MM.1S (cell line): ENCODE results near the gene MRPS23.

Source experiments
- DNase-seq: peaks from one replicate; pipeline ENCODE4 v3.0.0-alpha.2; 2015
- H2AFZ ChIP-seq: fragments of 300-600 bp; sonication (generic); 2 replicates; pipeline ENCODE4 v1.6.0; 2016; ENCODE audit warnings: antibody characterized with exemption, low read length
- H3F3A ChIP-seq: fragments of 300-600 bp; sonication (generic); 2 replicates; pipeline ENCODE4 v1.6.1; 2016; ENCODE audit warnings: mild to moderate bottlenecking, antibody characterized with exemption, low read length, moderate library complexity, mixed read lengths; ENCODE audit not compliant: insufficient read depth
- H3K27ac ChIP-seq: fragments of 300-600 bp; sonication (generic); 2 replicates; pipeline ENCODE4 v1.5.1; 2016; ENCODE audit warnings: mild to moderate bottlenecking, low read length
- H3K27me3 ChIP-seq: fragments of 300-600 bp; sonication (generic); replicated peaks from 2 replicates; pipeline ENCODE4 v1.6.0; 2016; ENCODE audit warnings: low read length; ENCODE audit not compliant: insufficient read depth
- H3K36me3 ChIP-seq: fragments of 300-600 bp; sonication (generic); replicated peaks from 2 replicates; pipeline ENCODE4 v1.6.1; 2016; ENCODE audit warnings: mild to moderate bottlenecking, low read length, mixed read lengths; ENCODE audit not compliant: insufficient read depth
- H3K4me1 ChIP-seq: fragments of 300-600 bp; sonication (generic); 2 replicates; pipeline ENCODE4 v1.6.1; 2016; ENCODE audit warnings: low read length, mixed read lengths
- H3K4me2 ChIP-seq: fragments of 300-600 bp; sonication (generic); 2 replicates; pipeline ENCODE4 v1.6.0; 2016; ENCODE audit warnings: low read depth, low read length
- H3K4me3 ChIP-seq: fragments of 300-600 bp; sonication (generic); 2 replicates; pipeline ENCODE4 v1.5.1; 2016; ENCODE audit warnings: low read length, mixed read lengths
- H3K79me2 ChIP-seq: fragments of 300-600 bp; sonication (generic); 2 replicates; pipeline ENCODE4 v1.6.1; 2016; ENCODE audit warnings: mixed run types, low read length, mixed read lengths
- H3K9ac ChIP-seq: fragments of 300-600 bp; sonication (generic); 2 replicates; pipeline ENCODE4 v1.6.1; 2016; ENCODE audit warnings: low read length, mixed read lengths
- H3K9me2 ChIP-seq: fragments of 300-600 bp; sonication (generic); replicated peaks from 2 replicates; pipeline ENCODE4 v1.6.1; 2016; ENCODE audit warnings: mild to moderate bottlenecking, low read length, mixed read lengths; ENCODE audit not compliant: insufficient read depth
- H3K9me3 ChIP-seq: fragments of 300-600 bp; sonication (generic); replicated peaks from 2 replicates; pipeline ENCODE4 v1.6.1; 2016; ENCODE audit warnings: mild to moderate bottlenecking, low read length, mixed read lengths; ENCODE audit not compliant: insufficient read depth
- H4K20me1 ChIP-seq: fragments of 300-600 bp; sonication (generic); 2 replicates; pipeline ENCODE4 v1.6.1; 2016; ENCODE audit warnings: mild to moderate bottlenecking, low read length, moderate library complexity, mixed read lengths; ENCODE audit not compliant: insufficient read depth
- EZH2 ChIP-seq: fragments of 300-600 bp; sonication (generic); optimal IDR thresholded peaks from 2 replicates; pipeline ENCODE3; 2017; ENCODE audit warnings: low read depth, mild to moderate bottlenecking, antibody characterized with exemption, low read length, mixed read lengths
- EZH2phosphoT487 ChIP-seq: fragments of 300-600 bp; sonication (generic); IDR thresholded peaks from 2 replicates; pipeline ENCODE4 v1.6.1; 2018; ENCODE audit warnings: antibody characterized with exemption, low read length
- TF ChIP-seq, protein P1 (sequence below): fragments of 300-600 bp; sonication (generic); IDR thresholded peaks from 2 replicates; pipeline ENCODE4 v1.5.1; 2016; ENCODE audit warnings: antibody characterized with exemption, low read length, mixed read lengths

Gene MRPS23

DNA sequence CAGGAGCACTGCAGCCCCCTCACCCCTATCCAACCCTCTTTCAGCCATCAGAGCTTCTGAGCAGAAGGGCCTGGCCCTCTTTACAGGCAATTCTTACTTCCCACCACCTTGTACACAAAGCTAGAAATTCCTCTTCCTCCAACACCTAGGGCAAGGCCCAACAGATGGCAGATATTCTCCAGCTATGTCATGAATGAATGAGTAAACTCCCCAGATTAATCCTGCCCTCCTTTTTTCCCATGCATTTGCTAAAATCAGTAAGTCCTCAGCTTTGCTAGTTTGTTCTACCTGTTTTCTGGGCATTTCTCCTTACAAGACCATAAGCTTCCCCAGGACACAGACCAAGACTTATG, 20.4 kb upstream of the MRPS23 start:
- no peaks in the 10 kb centered on the region for H3K9me3 ChIP-seq
- H3K9ac ChIP-seq, result no peak overlapping the region
- H4K20me1 ChIP-seq, result no peaks in the 10 kb centered on the region
- no peak overlapping the region for H3K4me2 ChIP-seq
- no peaks in the 10 kb centered on the region for H3F3A ChIP-seq
- no peaks in the 10 kb centered on the region for H3K36me3 ChIP-seq
- no peaks in the 10 kb centered on the region for H3K9me2 ChIP-seq
- DNase-seq, result no peak
- H3K4me3 ChIP-seq, result no peak overlapping the region
- H3K27ac ChIP-seq, result no peak overlapping the region
- TF ChIP-seq EZH2 (no peak), EZH2phosphoT487 (no peak)
- TF ChIP-seq, protein P1, sequence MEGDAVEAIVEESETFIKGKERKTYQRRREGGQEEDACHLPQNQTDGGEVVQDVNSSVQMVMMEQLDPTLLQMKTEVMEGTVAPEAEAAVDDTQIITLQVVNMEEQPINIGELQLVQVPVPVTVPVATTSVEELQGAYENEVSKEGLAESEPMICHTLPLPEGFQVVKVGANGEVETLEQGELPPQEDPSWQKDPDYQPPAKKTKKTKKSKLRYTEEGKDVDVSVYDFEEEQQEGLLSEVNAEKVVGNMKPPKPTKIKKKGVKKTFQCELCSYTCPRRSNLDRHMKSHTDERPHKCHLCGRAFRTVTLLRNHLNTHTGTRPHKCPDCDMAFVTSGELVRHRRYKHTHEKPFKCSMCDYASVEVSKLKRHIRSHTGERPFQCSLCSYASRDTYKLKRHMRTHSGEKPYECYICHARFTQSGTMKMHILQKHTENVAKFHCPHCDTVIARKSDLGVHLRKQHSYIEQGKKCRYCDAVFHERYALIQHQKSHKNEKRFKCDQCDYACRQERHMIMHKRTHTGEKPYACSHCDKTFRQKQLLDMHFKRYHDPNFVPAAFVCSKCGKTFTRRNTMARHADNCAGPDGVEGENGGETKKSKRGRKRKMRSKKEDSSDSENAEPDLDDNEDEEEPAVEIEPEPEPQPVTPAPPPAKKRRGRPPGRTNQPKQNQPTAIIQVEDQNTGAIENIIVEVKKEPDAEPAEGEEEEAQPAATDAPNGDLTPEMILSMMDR, result no peak
- H3K4me1 ChIP-seq, result peaks cover 21% of the 10 kb centered on the region
- no peaks in the 10 kb centered on the region for H3K27me3 ChIP-seq
- H3K79me2 ChIP-seq, result no peaks in the 10 kb centered on the region
- H2AFZ ChIP-seq, result no peak overlapping the region

DNA sequence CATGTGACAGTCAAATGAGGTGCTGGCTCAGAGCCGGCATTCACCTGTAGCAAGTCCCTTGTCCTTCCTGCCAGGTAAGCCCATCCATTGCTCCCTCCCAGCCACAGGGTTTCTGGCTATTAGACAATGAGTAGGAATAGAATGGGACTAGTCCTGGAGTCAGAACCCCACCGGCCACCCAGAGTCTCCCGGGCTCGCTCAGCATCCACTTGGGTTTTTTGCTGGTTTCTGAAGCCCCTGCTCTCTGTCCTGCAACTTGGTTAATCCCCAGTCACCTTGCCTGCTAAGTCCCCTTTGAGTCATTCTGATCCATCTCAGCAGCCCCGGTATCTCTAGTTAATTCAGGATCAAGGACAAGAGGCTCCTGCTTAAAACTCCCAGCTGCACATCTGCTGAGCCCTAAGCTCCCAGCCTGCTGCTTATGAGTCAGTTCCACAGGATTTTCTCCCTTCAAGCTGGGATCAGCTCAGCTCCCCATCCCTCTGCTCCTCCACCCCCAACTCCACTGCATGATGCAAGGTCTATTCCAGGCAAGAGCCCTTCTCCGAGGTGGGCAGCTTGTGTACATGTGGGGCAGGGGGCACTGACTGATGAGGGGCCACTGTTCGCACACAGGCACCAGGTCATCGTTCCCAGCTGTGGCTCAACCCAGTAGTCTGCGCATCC, 19.9 kb upstream of the MRPS23 start:
- no peak for TF ChIP-seq EZH2
- TF ChIP-seq, protein P1, result no peak
- no peak for TF ChIP-seq EZH2phosphoT487
- H3K27ac ChIP-seq, result no peak overlapping the region
- no peaks in the 10 kb centered on the region for H3K79me2 ChIP-seq
- H3K9me3 ChIP-seq, result no peaks in the 10 kb centered on the region
- no peaks in the 10 kb centered on the region for H3K27me3 ChIP-seq
- no peak overlapping the region for H3K4me3 ChIP-seq
- H3K4me1 ChIP-seq, result peaks cover 16% of the 10 kb centered on the region
- H3K9me2 ChIP-seq, result no peaks in the 10 kb centered on the region
- no peaks in the 10 kb centered on the region for H3K36me3 ChIP-seq
- H3K9ac ChIP-seq, result no peak overlapping the region
- no peaks in the 10 kb centered on the region for H4K20me1 ChIP-seq
- no peak overlapping the region for H2AFZ ChIP-seq
- H3K4me2 ChIP-seq, result no peak overlapping the region
- DNase-seq, result no peak
- H3F3A ChIP-seq, result no peaks in the 10 kb centered on the region

DNA sequence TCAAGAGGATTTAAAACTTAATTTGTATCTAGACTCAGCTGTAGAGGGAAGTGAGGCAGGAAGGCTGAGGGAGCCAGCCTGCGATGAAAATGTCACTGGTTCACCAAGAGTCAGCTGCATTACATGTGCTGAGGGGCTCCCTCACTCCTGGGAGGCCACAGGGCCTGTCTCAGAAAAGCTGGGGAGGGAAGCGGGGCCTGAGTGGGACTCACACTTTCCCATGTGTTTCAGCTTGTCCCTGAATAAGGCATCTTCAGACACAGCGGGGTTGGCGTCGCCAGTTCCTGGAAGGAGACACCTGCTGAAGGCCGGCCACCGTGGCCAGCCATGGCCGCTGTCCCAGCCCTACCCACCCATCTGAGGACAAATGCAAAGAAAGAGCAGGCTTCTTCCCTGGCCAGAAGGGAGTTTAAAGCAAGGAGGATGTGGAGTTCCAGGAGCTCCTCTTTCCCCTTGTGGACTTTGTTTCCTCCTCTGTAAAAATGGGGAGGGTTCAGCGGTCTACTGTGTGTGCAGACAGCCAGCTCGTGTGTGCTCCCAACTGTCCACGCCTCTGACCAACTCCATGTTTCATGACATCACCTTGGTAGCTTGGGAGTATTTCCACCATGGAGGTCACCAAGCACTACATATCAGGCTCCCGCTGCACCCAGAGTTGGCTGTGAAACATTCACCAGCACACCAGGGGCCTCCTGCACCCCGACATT, 19.2 kb upstream of the MRPS23 start:
- Histone ChIP-seq H3K27me3 (peaks cover 4% of the 10 kb centered on the region), H3K4me1 (peaks cover 15% of the 10 kb centered on the region), H4K20me1 (no peaks in the 10 kb centered on the region), H3K4me3 (no peak overlapping the region), H3K79me2 (no peaks in the 10 kb centered on the region), H2AFZ (no peak overlapping the region), H3K4me2 (no peak overlapping the region), H3K36me3 (no peaks in the 10 kb centered on the region), H3K9me2 (no peaks in the 10 kb centered on the region), H3K27ac (no peak overlapping the region), H3K9ac (no peak overlapping the region), H3F3A (no peaks in the 10 kb centered on the region), H3K9me3 (no peaks in the 10 kb centered on the region)
- no peak for DNase-seq
- TF ChIP-seq, protein P1, result no peak
